Osteoblast (primary cell): Measurements from ENCODE around the gene ALDOA. TPM values are rescaled to one million over a fixed set of nuclear protein-coding genes. Genes with fewer than 3 reads are reported as not detected.

Experiments
- DNase-seq: peaks from one replicate; pipeline ENCODE4 v3.0.0; 2011; ENCODE audit warnings: low spot score, mixed read lengths; ENCODE audit not compliant: insufficient read length; ENCODE audit errors: missing footprints
- H2AFZ ChIP-seq: 2 replicates; pipeline ENCODE4 v1.6.0; 2011; ENCODE audit warnings: mild to moderate bottlenecking, low read length
- H3K27ac ChIP-seq: 2 replicates; pipeline ENCODE4 v1.5.1; 2011; ENCODE audit warnings: mild to moderate bottlenecking, low read depth, low read length, moderate library complexity
- H3K27me3 ChIP-seq: 2 replicates; pipeline ENCODE4 v1.6.0; 2012; ENCODE audit warnings: mild to moderate bottlenecking, control low read depth, inconsistent platforms, low read length, moderate library complexity; ENCODE audit not compliant: insufficient read depth
- H3K36me3 ChIP-seq: 2 replicates; pipeline ENCODE4 v1.5.1; 2011; ENCODE audit warnings: mild to moderate bottlenecking, low read length, control low read depth, moderate library complexity; ENCODE audit not compliant: insufficient read depth
- H3K4me1 ChIP-seq: 2 replicates; pipeline ENCODE4 v1.5.1; 2011; ENCODE audit warnings: mild to moderate bottlenecking, low read length, control low read depth, moderate library complexity; ENCODE audit not compliant: insufficient read depth
- H3K4me2 ChIP-seq: 2 replicates; pipeline ENCODE4 v1.6.0; 2011; ENCODE audit warnings: mild to moderate bottlenecking, low read length; ENCODE audit not compliant: insufficient read depth
- H3K4me3 ChIP-seq: fragments of 200-600 bp; sonication (generic); 3 replicates; pipeline ENCODE4 v1.5.1; 2012; ENCODE audit warnings: mild to moderate bottlenecking, low read length, inconsistent platforms; ENCODE audit not compliant: insufficient read depth
- H3K79me2 ChIP-seq: 2 replicates; pipeline ENCODE4 v1.6.0; 2012; ENCODE audit warnings: mild to moderate bottlenecking, low read length, control low read depth, inconsistent platforms; ENCODE audit not compliant: insufficient read depth
- H3K9me3 ChIP-seq: 2 replicates; pipeline ENCODE4 v1.5.1; 2011; ENCODE audit warnings: low read depth, low read length, control low read depth
- H4K20me1 ChIP-seq: 2 replicates; pipeline ENCODE4 v1.6.0; 2012; ENCODE audit warnings: mild to moderate bottlenecking, low read length, control low read depth; ENCODE audit not compliant: insufficient read depth
- CTCF ChIP-seq: IDR thresholded peaks from 2 replicates; pipeline ENCODE4 v1.5.1; 2011; ENCODE audit warnings: mild to moderate bottlenecking, low read depth, low read length, moderate library complexity; ENCODE audit errors: extremely low read depth
- total RNA-seq: library from RNA; depleted of rRNA; stranded (reverse); fragments of >200 nt; gene quantifications from 2 replicates; pipeline ENCODE4 v1.2.3, GENCODE V29; 2012

The ALDOA gene
- total RNA-seq, 1 donor: 705 TPM

GRCh38 chr16:30079480-30079879, 13.9 kb downstream of the ALDOA start:
- H3K36me3 ChIP-seq: peaks cover 60% of the 10 kb centered on the region
- H3K9me3 ChIP-seq: no peaks in the 10 kb centered on the region
- peaks cover 17% of the 10 kb centered on the region for H3K4me1 ChIP-seq
- no peak overlapping the region for H3K27ac ChIP-seq
- peaks cover 70% of the 10 kb centered on the region for H3K79me2 ChIP-seq
- TF ChIP-seq CTCF: no peak
- H4K20me1 ChIP-seq: peaks cover 28% of the 10 kb centered on the region
- H3K27me3 ChIP-seq: no peaks in the 10 kb centered on the region
- H2AFZ ChIP-seq: no peak overlapping the region
- H3K4me2 ChIP-seq: no peak overlapping the region
- peak; percentile 21 for DNase-seq
- no peak overlapping the region for H3K4me3 ChIP-seq

DNA sequence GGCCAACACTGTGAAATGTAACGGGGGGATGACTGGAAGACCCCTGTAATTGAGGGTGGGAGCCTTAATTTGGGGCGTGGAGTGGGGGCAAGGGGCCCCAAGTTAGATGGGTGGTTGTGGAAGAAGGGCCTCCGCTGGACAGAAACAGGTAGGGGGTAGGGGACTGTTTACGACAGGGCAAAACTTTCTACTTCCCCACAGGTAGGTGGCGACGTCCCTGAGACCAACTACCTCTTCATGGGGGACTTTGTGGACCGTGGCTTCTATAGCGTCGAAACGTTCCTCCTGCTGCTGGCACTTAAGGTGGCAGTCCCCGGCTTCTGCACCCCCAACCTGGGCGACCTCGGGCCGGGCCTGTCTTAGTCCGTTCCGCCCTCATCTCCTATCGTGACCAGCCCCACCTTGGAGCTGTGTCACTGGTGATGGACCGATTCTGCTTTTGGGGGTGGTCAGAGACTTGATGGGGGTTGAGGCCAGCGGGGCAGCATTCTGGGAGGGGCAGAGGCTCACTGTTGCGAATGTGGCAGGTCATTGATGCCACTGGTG, 17.1 kb downstream of the ALDOA start:
- peaks cover 5% of the 10 kb centered on the region for H3K4me1 ChIP-seq
- TF ChIP-seq CTCF: no peak
- peaks cover 16% of the 10 kb centered on the region for H4K20me1 ChIP-seq
- no peak overlapping the region for H3K4me3 ChIP-seq
- H2AFZ ChIP-seq: no peak overlapping the region
- H3K4me2 ChIP-seq: no peak overlapping the region
- H3K79me2 ChIP-seq: peaks cover 46% of the 10 kb centered on the region
- no peaks in the 10 kb centered on the region for H3K27me3 ChIP-seq
- H3K27ac ChIP-seq: no peak overlapping the region
- DNase-seq: peak; percentile 78
- H3K9me3 ChIP-seq: no peaks in the 10 kb centered on the region
- H3K36me3 ChIP-seq: peaks cover 70% of the 10 kb centered on the region

- no peak overlapping the region for H3K4me2 ChIP-seq
- H3K27ac ChIP-seq: no peak overlapping the region
- H3K79me2 ChIP-seq: peaks cover 38% of the 10 kb centered on the region
- DNase-seq: peak; percentile 39
- TF ChIP-seq CTCF: no peak
- H4K20me1 ChIP-seq: peaks cover 8% of the 10 kb centered on the region
- no peaks in the 10 kb centered on the region for H3K9me3 ChIP-seq
- H3K36me3 ChIP-seq: peaks cover 62% of the 10 kb centered on the region
- no peak overlapping the region for H2AFZ ChIP-seq
- H3K4me1 ChIP-seq: no peaks in the 10 kb centered on the region
- no peaks in the 10 kb centered on the region for H3K27me3 ChIP-seq
- H3K4me3 ChIP-seq: no peak overlapping the region
These were observed 17.9 kb downstream of the ALDOA start for GRCh38 chr16:30083216-30084055.

DNA sequence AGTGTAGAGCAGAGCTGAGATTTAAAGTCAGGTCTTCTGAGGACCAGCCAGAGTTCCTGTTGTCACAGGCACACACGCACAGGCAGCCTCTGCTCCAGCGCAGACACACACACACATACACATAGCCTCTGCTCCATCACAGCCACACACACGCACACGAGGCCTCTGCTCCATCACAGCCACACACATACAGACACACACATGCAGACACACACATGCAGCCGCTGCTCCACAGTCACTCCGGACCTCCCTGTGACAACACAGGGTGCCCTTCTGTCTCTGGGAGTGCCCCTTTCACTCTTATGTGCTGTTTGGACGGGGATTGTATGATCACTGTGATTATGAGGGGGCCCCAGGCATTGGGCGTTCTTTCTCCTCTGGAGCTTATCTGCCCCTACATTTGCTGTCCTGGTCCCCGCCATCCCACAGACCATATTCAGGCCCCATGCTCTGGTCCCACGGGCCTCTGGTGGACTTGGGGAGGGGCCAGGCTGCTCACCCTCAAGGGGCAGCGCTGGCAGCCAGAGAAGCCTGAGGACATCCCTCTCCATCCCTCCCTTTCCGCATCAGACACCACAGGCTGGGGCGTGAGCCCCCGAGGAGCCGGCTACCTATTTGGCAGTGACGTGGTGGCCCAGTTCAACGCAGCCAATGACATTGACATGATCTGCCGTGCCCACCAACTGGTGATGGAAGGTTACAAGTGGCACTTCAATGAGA, 18.7 kb downstream of the ALDOA start:
- peak; percentile 66 for DNase-seq
- H2AFZ ChIP-seq: no peak overlapping the region
- no peak overlapping the region for H3K27ac ChIP-seq
- peaks cover 30% of the 10 kb centered on the region for H3K79me2 ChIP-seq
- H3K4me1 ChIP-seq: no peaks in the 10 kb centered on the region
- H3K4me3 ChIP-seq: no peak overlapping the region
- H3K4me2 ChIP-seq: no peak overlapping the region
- TF ChIP-seq CTCF: no peak
- H3K27me3 ChIP-seq: no peaks in the 10 kb centered on the region
- H3K9me3 ChIP-seq: no peaks in the 10 kb centered on the region
- H4K20me1 ChIP-seq: peaks cover 4% of the 10 kb centered on the region
- peaks cover 56% of the 10 kb centered on the region for H3K36me3 ChIP-seq
